Caco-2 (cell line): ENCODE data around the gene CACNA1I. TPM values are rescaled to one million over a fixed set of nuclear protein-coding genes. Genes with fewer than 3 reads are reported as not detected.
A peak's percentile ranks its signal among the peaks of the same experiment; 100 is the strongest.

Source experiments
- BruUV-seq: library from RNA; stranded (reverse); fragments of 400-500 nt; replicated peaks from 2 replicates; lab custom pipeline; 2021; lab: Mats Ljungman, UMichigan
- CTCF ChIA-PET: fragments of 300-600 bp; sonication (Branson Sonifier 250); formaldehyde crosslinking; loops from one replicate; lab custom pipeline; 2022; ENCODE audit warnings: antibody characterized with exemption; lab: Charles Lee
- POLR2A ChIA-PET: fragments of 300-600 bp; sonication (Branson Sonifier 250); formaldehyde crosslinking; loops from one replicate; lab custom pipeline; 2022; ENCODE audit warnings: antibody characterized with exemption; lab: Charles Lee
- DNase-seq, 2 experiments: peaks; one replicate each; pipeline versions ENCODE4 v3.0.0 to v3.0.0-alpha.2; 2020 to 2022
- H3K27me3 ChIP-seq: replicated peaks from 2 replicates; pipeline ENCODE4 v1.6.0; 2011; ENCODE audit warnings: low read length; ENCODE audit not compliant: control insufficient read depth, insufficient read depth
- H3K36me3 ChIP-seq: 2 replicates; pipeline ENCODE4 v1.5.1; 2011; ENCODE audit warnings: low read length; ENCODE audit not compliant: control insufficient read depth, insufficient read depth
- H3K4me1 ChIP-seq: fragments of 250-450 bp; sonication (Bioruptor Pico); 2 replicates; pipeline ENCODE4 v1.5.1; 2020; ENCODE audit warnings: mild to moderate bottlenecking
- H3K4me3 ChIP-seq: 2 replicates; pipeline ENCODE4 v1.5.1; 2011; ENCODE audit warnings: low read depth, mild to moderate bottlenecking, control low read depth, low read length
- H3K9me3 ChIP-seq: fragments of 250-450 bp; sonication (Bioruptor Pico); 2 replicates; pipeline ENCODE4 v1.5.1; 2020; ENCODE audit warnings: mild to moderate bottlenecking, moderate library complexity
- H3K27ac Mint-ChIP-seq: one replicate; pipeline ENCODE4 v1.8.0; 2022; ENCODE audit warnings: mixed read lengths; ENCODE audit not compliant: unreplicated experiment
- H3K27me3 Mint-ChIP-seq: one replicate; pipeline ENCODE4 v1.8.0; 2022; ENCODE audit warnings: mixed read lengths; ENCODE audit not compliant: insufficient read depth, unreplicated experiment
- H3K36me3 Mint-ChIP-seq: one replicate; pipeline ENCODE4 v1.8.0; 2022; ENCODE audit warnings: mild to moderate bottlenecking, mixed read lengths; ENCODE audit not compliant: insufficient read depth, unreplicated experiment
- H3K4me1 Mint-ChIP-seq: one replicate; pipeline ENCODE4 v1.8.0; 2022; ENCODE audit warnings: low read depth, mixed read lengths; ENCODE audit not compliant: unreplicated experiment
- H3K4me3 Mint-ChIP-seq: one replicate; pipeline ENCODE4 v1.8.0; 2022; ENCODE audit warnings: mild to moderate bottlenecking, moderate library complexity, mixed read lengths; ENCODE audit not compliant: unreplicated experiment
- H3K9me3 Mint-ChIP-seq: one replicate; pipeline ENCODE4 v1.8.0; 2022; ENCODE audit warnings: mixed read lengths; ENCODE audit not compliant: unreplicated experiment
- CTCF ChIP-seq, 2 experiments: fragments of 200-600 bp in 1 of 2; IDR thresholded peaks; 1 replicate in 1 of 2; 2 replicates in 1 of 2; pipeline versions ENCODE4 v1.5.1 to v1.8.0; 2011 to 2022; ENCODE audit warnings: antibody characterized with exemption in 1 of 2, control low read depth in 1 of 2, inconsistent platforms in 1 of 2, low read depth in 1 of 2, low read length in 1 of 2, mild to moderate bottlenecking in 1 of 2, moderate library complexity in 1 of 2; ENCODE audit not compliant: insufficient read depth in 1 of 2, severe bottlenecking in 1 of 2, unreplicated experiment in 1 of 2
- intact Hi-C: fragments of 100-400 bp; cut with micrococcal nuclease; formaldehyde crosslinking; loops from one replicate; pipeline ENCODE4 v1.10.0; 2022; ENCODE audit not compliant: unreplicated experiment
- total RNA-seq: library from RNA; stranded (reverse); gene quantifications from 2 replicates; pipeline ENCODE4 v1.2.3, GENCODE V29; 2022

Gene CACNA1I
- total RNA-seq, 1 experiment from 2014 or later = not detected

GRCh38 chr22:39536711-39537110, 33.8 kb upstream of the CACNA1I start:
- H3K4me1 Mint-ChIP-seq = peaks cover 4% of the 10 kb centered on the region
- BruUV-seq = no TSS peak
- no peak overlapping the region for H3K4me3 ChIP-seq
- no peaks in the 10 kb centered on the region for H3K9me3 ChIP-seq
- no peaks in the 10 kb centered on the region for H3K36me3 ChIP-seq
- no peak overlapping the region for H3K4me3 Mint-ChIP-seq
- H3K27me3 ChIP-seq = no peaks in the 10 kb centered on the region
- intact Hi-C loops = no loop called here
- H3K27ac Mint-ChIP-seq = no peak overlapping the region
- H3K36me3 Mint-ChIP-seq = peaks cover 12% of the 10 kb centered on the region
- H3K9me3 Mint-ChIP-seq = no peaks in the 10 kb centered on the region
- CTCF ChIA-PET = no interaction called here
- H3K27me3 Mint-ChIP-seq = no peaks in the 10 kb centered on the region
- no peak for DNase-seq
- no peak for TF ChIP-seq CTCF (IDR thresholded peaks at IDR 0.05; ENCODE audit: insufficient read depth in 1 of 2, low read depth in 1 of 2, low read length in 1 of 2, severe bottlenecking in 1 of 2, unreplicated experiment in 1 of 2)
- H3K4me1 ChIP-seq = 0 out of 2 replicates have a peak, but pooled peaks cover 5% of the 10 kb centered on the region
- POLR2A ChIA-PET = interaction anchor here (0.6 kb wide), 1 partner anchor 413 kb away, joined by 4 read pairs; no protein-coding TSS in a partner anchor

GRCh38 chr22:39537975-39538374, 32.6 kb upstream of the CACNA1I start:
- Mint-ChIP-seq H3K4me1 (no peaks in the 10 kb centered on the region), H3K27ac (no peak overlapping the region), H3K9me3 (no peaks in the 10 kb centered on the region), H3K27me3 (peaks cover under 1% of the 10 kb centered on the region), H3K4me3 (no peak overlapping the region), H3K36me3 (no peaks in the 10 kb centered on the region)
- no peak for TF ChIP-seq CTCF (IDR thresholded peaks at IDR 0.05; ENCODE audit: insufficient read depth in 1 of 2, low read depth in 1 of 2, low read length in 1 of 2, severe bottlenecking in 1 of 2, unreplicated experiment in 1 of 2)
- CTCF ChIA-PET = no interaction called here
- no peaks in the 10 kb centered on the region for H3K27me3 ChIP-seq
- no TSS peak for BruUV-seq
- no peaks in the 10 kb centered on the region for H3K9me3 ChIP-seq
- 0 out of 2 replicates have a peak, but pooled peaks cover 4% of the 10 kb centered on the region for H3K4me1 ChIP-seq
- no peak overlapping the region for H3K4me3 ChIP-seq
- no peak for DNase-seq
- POLR2A ChIA-PET = no interaction called here
- intact Hi-C loops = no loop called here
- H3K36me3 ChIP-seq = no peaks in the 10 kb centered on the region

- peak in 1 of 2 experiments; percentile 36 for DNase-seq
- Histone ChIP-seq H3K4me1 (no peaks in the 10 kb centered on the region), H3K4me3 (no peak overlapping the region), H3K36me3 (no peaks in the 10 kb centered on the region), H3K9me3 (no peaks in the 10 kb centered on the region), H3K27me3 (no peaks in the 10 kb centered on the region)
- BruUV-seq = no TSS peak
- TF ChIP-seq CTCF (IDR thresholded peaks at IDR 0.05; ENCODE audit: insufficient read depth in 1 of 2, low read depth in 1 of 2, low read length in 1 of 2, severe bottlenecking in 1 of 2, unreplicated experiment in 1 of 2) = peak; percentile 34 to 36
- CTCF ChIA-PET = interaction anchor here (1.1 kb wide), 1 partner anchor 494 kb away, joined by 4 read pairs; no protein-coding TSS in a partner anchor
- H3K4me1 Mint-ChIP-seq = no peaks in the 10 kb centered on the region
- no peaks in the 10 kb centered on the region for H3K36me3 Mint-ChIP-seq
- H3K27ac Mint-ChIP-seq = no peak overlapping the region
- H3K9me3 Mint-ChIP-seq = no peaks in the 10 kb centered on the region
- intact Hi-C loops = no loop called here
- POLR2A ChIA-PET = no interaction called here
- H3K27me3 Mint-ChIP-seq = peaks cover 18% of the 10 kb centered on the region
- H3K4me3 Mint-ChIP-seq = no peak overlapping the region
Observed at GRCh38 chr22:39543095-39543494, 27.5 kb upstream of the CACNA1I start.
